GM21825 (cell line): Measurements from ENCODE around the gene LRRC8C.
"Not testable (repeated sequence)": the region's sequence is repeated elsewhere in the genome, so short reads cannot be mapped to it uniquely, and the experiment has no call there.

Source experiments
- ATAC-seq: cut with Tn5 transposase; IDR thresholded peaks from one replicate; pipeline ENCODE4 v1.9.1; 2021; ENCODE audit warnings: mild to moderate bottlenecking, moderate library complexity; ENCODE audit not compliant: unreplicated experiment

Gene LRRC8C

DNA sequence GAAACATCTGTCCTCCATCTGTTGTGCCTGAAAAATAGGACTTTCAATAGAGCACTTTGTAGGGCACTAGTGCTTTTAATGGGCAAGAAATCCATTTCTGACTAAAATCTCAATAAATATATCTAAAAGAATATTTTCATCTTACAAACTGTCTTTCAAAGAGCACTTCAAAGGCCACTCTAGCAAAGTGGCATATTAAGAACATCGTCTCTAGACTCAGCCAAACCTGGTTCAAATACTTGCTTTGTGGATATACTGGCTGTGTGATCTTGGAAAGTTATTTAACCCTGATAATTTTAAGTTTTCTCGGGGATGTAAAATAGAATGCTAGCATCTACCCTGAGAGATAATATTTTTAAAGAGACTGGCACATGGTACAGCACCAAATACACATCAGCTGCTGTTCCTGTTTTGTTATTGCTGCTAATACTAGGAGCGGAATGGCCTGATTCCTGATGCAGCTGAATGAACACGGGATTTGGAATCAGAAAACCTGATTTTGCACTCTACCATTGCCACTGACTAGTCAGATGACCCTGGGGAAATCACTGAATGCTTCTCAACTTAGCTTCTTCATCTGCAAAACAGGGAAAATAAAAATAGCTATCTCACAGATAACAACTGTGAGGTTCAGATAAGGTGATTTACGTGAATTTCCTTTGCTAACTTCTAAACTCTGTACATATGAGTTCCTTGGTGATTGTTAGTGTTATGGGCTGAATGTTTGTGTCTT is 25.2 kb upstream of the LRRC8C start:
- no peak for ATAC-seq

GRCh38 chr1:89608319-89608983 is 24.5 kb upstream of the LRRC8C start:
- ATAC-seq: no peak

DNA sequence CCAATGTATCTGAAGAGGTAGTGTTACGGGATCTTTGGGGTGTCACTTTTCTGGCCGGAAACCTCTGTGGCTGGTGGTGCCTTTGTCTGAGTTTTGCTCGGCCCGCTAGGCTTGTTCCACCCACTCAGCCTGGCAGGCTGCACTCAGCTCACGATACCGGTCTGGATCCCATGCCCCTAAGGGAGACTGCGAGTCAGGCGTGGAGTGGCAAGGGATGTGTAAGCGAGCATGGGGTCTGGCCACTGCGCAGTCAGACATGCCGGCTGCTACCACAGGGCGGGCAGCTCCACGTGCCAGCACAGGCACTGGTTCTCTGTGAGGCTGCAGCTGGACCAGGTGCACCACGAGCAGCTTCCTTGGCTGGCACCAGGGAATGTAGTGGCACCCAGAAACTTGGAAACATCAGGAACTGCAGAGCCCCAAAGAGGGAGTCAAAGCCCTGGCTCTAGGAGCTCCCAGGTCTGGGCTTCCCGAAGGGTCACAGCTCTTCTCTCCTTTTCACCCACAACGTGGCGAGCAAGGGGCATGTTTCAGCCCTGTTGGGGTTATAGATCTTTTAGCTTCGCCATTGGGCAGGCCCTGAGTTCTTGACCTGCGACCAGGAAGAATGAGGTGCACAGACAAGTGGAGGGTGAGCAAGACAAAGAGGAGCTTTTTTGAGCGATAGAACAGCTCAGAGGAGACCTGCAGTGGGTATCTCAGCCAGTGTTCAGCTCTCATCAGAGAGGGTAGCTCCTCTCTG is 23.8 kb upstream of the LRRC8C start:
- no peak for ATAC-seq

- ATAC-seq: no peak
Observed at GRCh38 chr1:89609781-89610456, 23.0 kb upstream of the LRRC8C start.

GRCh38 chr1:89610457-89611011 is 22.4 kb upstream of the LRRC8C start:
- ATAC-seq: no peak

DNA sequence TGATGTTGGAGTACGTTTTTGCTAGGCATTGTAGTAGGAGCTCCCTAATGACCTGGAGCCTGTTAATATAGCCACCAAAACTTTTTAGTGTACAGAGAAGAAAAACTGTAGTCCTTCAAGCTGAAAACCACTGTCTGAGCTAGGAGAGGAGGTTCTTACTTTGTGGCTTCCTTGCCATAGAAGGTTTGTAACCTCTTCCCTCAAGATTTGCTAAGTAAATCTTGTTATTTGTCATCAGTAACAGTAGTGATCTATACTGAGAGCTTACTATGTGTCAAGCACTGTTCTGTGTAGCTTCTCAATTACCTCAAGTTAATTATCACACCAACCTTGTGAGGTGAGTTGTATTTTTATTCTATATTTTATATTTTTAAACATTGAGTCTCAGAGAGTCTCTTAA is 21.2 kb upstream of the LRRC8C start:
- ATAC-seq: peak; percentile 94

DNA sequence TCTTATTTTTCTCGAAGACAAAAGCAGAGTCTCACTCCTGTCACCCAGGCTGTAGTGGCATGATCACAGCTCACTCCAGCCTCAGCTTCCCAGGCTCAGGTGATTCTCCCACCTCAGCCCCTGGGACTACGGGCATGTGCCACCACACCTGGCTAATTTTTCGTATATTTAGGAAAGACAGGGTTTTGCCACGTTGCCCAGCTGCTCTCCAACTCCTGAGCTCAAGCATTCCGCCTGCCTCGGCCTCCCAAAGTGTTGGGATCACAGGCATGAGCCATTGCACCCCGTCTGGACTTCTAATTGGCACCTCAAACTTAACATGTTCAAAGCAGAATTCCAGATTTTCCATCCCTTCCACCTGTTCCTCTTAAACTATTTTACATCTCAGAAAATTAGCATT is 19.0 kb upstream of the LRRC8C start:
- ATAC-seq: no peak

DNA sequence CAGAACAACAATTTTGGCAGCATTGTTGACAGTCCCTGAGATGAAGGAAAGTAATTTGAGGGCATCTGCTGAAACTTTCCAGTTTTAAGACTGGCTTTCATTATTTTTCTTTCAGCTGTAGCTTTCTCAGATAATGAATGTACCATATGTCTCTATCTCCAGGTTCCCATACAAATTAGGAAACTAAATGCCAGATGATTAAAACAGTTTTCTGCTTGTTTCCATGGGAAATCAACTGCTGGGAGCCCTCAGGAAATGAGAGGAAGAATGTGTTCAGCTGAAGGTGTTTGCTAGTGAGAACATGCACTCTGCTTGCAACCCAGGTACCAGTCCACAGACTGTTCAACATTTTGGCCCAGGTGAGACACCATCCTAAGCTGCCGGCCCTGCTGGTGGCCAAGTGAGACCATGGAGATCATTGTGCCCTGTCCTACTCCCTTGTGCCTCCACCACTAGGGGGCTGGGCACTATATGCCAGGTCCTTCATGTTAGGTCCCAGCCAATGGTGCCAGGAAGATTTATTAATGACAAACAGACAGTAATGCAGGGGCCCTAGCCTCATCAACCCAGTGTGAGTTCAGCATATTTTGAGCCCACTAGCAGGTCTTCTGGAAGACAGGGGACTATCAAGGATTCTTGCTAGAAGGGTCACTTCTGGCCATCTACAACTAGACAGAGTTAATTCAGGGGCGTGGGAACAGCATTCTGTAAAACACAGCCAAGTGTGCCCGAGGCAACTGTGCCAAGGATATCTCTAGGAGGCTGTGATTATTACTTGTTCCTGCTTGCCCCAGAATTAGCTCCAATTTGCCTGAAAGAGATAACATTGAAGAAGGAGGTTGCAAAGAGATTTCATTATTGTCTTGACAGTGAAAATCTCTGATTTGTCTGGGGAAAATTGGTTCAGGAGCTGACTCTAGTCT is 17.0 kb upstream of the LRRC8C start:
- no peak for ATAC-seq

GRCh38 chr1:89616844-89617627 is 15.9 kb upstream of the LRRC8C start:
- no peak for ATAC-seq

- no peak for ATAC-seq
Observed at GRCh38 chr1:89620664-89621063, 12.3 kb upstream of the LRRC8C start.

GRCh38 chr1:89622895-89623294 is 10.0 kb upstream of the LRRC8C start:
- ATAC-seq: no peak

GRCh38 chr1:89624314-89624713 is 8.6 kb upstream of the LRRC8C start:
- no peak for ATAC-seq

DNA sequence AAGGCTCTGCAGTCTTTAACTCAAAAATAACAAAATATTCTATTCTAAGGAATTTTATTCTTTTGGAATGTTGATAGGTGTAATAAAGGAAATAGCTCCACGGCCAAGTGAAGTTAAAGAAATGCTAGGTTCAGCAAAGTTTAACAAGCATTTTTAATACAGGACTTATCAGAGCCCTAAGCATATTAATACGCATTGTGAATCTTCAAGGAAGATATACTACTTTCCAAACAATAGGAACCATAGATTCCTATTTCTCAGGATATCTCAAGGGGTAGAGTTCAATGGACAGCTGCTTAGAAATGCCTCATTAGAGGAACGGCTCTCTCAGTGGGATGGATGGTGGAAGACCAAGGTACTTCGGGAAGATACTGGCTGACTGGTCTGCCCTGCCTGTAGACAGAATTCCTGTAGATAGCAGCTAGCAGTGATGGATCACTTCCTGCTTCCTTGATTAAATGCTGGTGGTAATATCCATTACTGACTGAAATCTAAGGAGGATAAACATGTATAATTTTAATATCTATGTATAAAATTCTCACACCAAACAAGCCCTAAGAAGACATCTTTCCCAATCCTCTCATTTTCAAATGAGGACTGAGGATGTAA is 8.1 kb upstream of the LRRC8C start:
- ATAC-seq: no peak

- ATAC-seq: no peak
Observed at GRCh38 chr1:89627596-89627962, 5.3 kb upstream of the LRRC8C start.

DNA sequence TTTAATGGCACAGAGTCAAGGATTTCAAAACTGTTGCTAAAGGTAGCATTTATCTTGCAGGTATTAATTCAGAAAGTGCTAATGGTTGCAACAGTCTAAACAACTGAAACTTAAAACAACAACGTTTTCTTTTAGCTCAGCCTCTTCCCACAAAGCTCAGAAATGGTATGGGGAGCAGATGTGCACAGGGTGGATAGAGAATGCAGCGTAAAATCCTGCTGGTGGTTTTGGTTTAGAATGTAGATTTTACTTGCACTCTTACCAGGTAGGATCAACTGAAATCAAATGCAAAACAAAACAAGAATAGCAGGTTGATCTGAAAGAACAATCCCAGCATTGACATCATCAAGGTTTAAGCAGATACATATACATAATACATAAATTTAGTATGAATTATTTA is 3.8 kb upstream of the LRRC8C start:
- no peak for ATAC-seq

GRCh38 chr1:89629600-89629999 is 3.3 kb upstream of the LRRC8C start:
- ATAC-seq: not testable (repeated sequence)

DNA sequence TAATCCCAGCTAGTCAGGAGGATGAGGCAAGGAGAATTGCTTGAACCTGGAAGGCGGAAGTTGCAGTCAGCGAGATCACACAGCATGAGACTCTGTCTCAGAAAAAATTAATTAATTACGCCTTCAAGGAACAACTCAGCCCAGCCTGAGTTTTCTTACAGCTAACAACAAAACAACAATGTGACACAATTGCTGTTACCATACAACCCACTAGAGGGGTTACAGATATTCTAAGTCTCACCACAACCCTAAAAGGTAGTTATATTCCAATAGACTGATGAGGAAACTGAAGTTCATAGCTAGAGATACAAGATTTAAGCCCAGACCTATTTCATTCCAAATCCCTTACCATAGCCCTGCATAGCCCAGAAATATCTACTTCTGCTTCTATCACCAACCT is 2.9 kb upstream of the LRRC8C start:
- ATAC-seq: no peak

DNA sequence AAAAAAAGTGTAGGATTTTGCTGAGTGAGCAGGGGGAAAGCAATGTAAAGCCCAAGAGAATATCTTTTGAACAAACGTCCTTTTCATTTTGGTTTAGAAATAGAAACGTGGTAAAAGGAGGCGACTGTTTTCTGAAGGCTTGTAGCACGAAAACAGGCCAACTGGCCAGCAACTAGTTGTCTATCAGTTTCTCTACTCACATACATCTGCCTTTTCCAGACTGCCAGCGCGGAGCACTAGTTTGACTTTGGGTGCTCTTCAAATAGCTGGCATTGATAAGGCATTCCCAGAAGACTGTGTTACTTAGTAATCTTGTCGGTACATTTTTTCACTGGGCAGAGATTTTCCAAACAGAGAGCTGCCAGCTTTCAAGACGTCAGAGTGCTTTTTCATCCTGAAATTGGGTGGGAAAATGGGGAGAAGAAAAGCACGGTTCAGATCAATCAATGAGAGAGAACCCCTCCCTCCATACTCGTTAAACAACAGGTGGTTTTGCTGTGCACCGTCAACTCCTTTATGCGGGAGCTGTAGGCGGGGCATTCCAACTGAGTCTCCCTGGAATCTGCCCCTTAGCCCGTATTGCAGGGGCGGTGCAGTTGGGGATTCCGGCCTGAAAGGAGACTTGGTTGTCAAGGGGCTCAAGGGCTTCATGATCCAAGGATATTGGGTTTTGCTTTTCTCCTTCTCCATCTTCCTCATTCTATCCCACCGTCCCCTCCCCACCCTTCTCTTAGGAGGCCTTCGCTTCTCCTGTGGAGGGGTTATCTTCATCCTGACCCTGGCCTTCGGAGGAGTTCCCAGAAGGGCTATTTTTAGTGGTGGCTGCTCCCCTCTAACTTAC is 884 bp upstream of the LRRC8C start:
- no peak for ATAC-seq
